GM23338 (cell line): ENCODE data around the gene NLN. TPM values are rescaled to one million over a fixed set of nuclear protein-coding genes. Genes with fewer than 3 reads are reported as not detected.

ENCODE experiments used
- ATAC-seq: fragments of 200-7000 bp; cut with Tn5 transposase; 3 replicates; pipeline ENCODE4 v1.9.1; 2020
- DNase-seq: peaks from one replicate; pipeline ENCODE4 v3.0.0-alpha.2; 2015; ENCODE audit warnings: low spot score
- H2AFZ ChIP-seq: fragments of 200-600 bp; sonication (generic); 2 replicates; pipeline ENCODE4 v1.8.0; 2016; ENCODE audit warnings: antibody characterized with exemption, mild to moderate bottlenecking, moderate library complexity
- H3F3A ChIP-seq: fragments of 200-600 bp; sonication (generic); replicated peaks from 2 replicates; pipeline ENCODE4 v1.8.0; 2017; ENCODE audit warnings: antibody characterized with exemption, mixed run types, low read depth
- H3K27ac ChIP-seq: fragments of 200-600 bp; sonication (generic); 2 replicates; pipeline ENCODE4 v1.6.1; 2016; ENCODE audit warnings: low read depth
- H3K27me3 ChIP-seq: fragments of 200-600 bp; sonication (generic); 2 replicates; pipeline ENCODE4 v1.8.0; 2016; ENCODE audit warnings: mild to moderate bottlenecking, mixed run types, moderate library complexity; ENCODE audit not compliant: insufficient read depth
- H3K36me3 ChIP-seq: fragments of 200-600 bp; sonication (generic); 2 replicates; pipeline ENCODE4 v1.8.0; 2016; ENCODE audit warnings: mild to moderate bottlenecking; ENCODE audit not compliant: insufficient read depth
- H3K4me1 ChIP-seq: fragments of 200-600 bp; sonication (generic); 2 replicates; pipeline ENCODE4 v1.8.0; 2016; ENCODE audit warnings: mild to moderate bottlenecking, moderate library complexity; ENCODE audit not compliant: insufficient read depth
- H3K4me2 ChIP-seq: fragments of 200-600 bp; sonication (generic); 2 replicates; pipeline ENCODE4 v1.7.1; 2017; ENCODE audit warnings: mixed run types
- H3K4me3 ChIP-seq: fragments of 200-600 bp; sonication (generic); 2 replicates; pipeline ENCODE4 v1.6.1; 2016; ENCODE audit warnings: mixed run types
- H3K79me2 ChIP-seq: fragments of 200-600 bp; sonication (generic); replicated peaks from 2 replicates; pipeline ENCODE4 v1.8.0; 2017; ENCODE audit warnings: mild to moderate bottlenecking; ENCODE audit not compliant: insufficient read depth
- H3K9me2 ChIP-seq: fragments of 200-600 bp; sonication (generic); 2 replicates; pipeline ENCODE4 v1.8.0; 2017; ENCODE audit not compliant: insufficient read depth
- H4K20me1 ChIP-seq: fragments of 200-600 bp; sonication (generic); replicated peaks from 2 replicates; pipeline ENCODE4 v1.8.0; 2017; ENCODE audit warnings: mild to moderate bottlenecking; ENCODE audit not compliant: insufficient read depth
- H3K27ac Mint-ChIP-seq: 2 replicates; pipeline ENCODE4 v1.8.0; 2020; ENCODE audit warnings: inconsistent platforms, mild to moderate bottlenecking, moderate library complexity, mixed read lengths
- H3K27me3 Mint-ChIP-seq: 3 replicates; pipeline ENCODE4 v1.8.0; 2022; ENCODE audit warnings: low read depth, mild to moderate bottlenecking, moderate library complexity, mixed read lengths, inconsistent platforms; ENCODE audit not compliant: insufficient read depth, poor library complexity
- H3K36me3 Mint-ChIP-seq: 3 replicates; pipeline ENCODE4 v1.8.0; 2021; ENCODE audit warnings: low read depth, mild to moderate bottlenecking, inconsistent platforms, moderate library complexity, mixed read lengths
- H3K4me1 Mint-ChIP-seq: 3 replicates; pipeline ENCODE4 v1.8.0; 2020; ENCODE audit warnings: mild to moderate bottlenecking, inconsistent platforms, mixed read lengths
- H3K4me3 Mint-ChIP-seq: 3 replicates; pipeline ENCODE4 v1.8.0; 2021; ENCODE audit warnings: moderate library complexity, mild to moderate bottlenecking, inconsistent platforms, mixed read lengths
- H3K9me3 Mint-ChIP-seq: 3 replicates; pipeline ENCODE4 v1.8.0; 2020; ENCODE audit warnings: moderate library complexity, mild to moderate bottlenecking, inconsistent platforms, mixed read lengths
- CREB1 ChIP-seq: fragments of 250-450 bp; sonication (Bioruptor Pico); IDR thresholded peaks from 2 replicates; pipeline ENCODE4 v1.5.0; 2020; ENCODE audit warnings: low read depth, mild to moderate bottlenecking, moderate library complexity
- CTCF ChIP-seq, 2 experiments: fragments of 200-600 bp in 1 of 2; sonication (generic) in 1 of 2; conservative IDR thresholded peaks; 2 replicates each; pipeline versions ENCODE4 v1.5.1 to v1.6.1; 2016 to 2017; ENCODE audit warnings: antibody characterized with exemption in 2 of 2, low read depth in 2 of 2, mild to moderate bottlenecking in 2 of 2, moderate library complexity in 1 of 2
- ETS1 ChIP-seq: IDR thresholded peaks from 2 replicates; pipeline ENCODE4 v1.6.1; 2016; ENCODE audit warnings: antibody characterized with exemption
- EZH2phosphoT487 ChIP-seq: fragments of 200-600 bp; sonication (generic); IDR thresholded peaks from one replicate; pipeline ENCODE4 v1.8.1; 2018; ENCODE audit warnings: antibody characterized with exemption; ENCODE audit not compliant: unreplicated experiment
- POLR2AphosphoS5 ChIP-seq: IDR thresholded peaks from 2 replicates; pipeline ENCODE4 v1.6.1; 2016; ENCODE audit warnings: antibody characterized with exemption, low read depth
- STAT1 ChIP-seq: IDR thresholded peaks from one replicate; pipeline ENCODE4 v1.6.1; 2016; ENCODE audit warnings: antibody characterized with exemption; ENCODE audit not compliant: unreplicated experiment
- ZNF114 ChIP-seq: fragments of 250-450 bp; sonication (Bioruptor Pico); IDR thresholded peaks from 2 replicates; pipeline ENCODE4 v1.5.0; 2020; ENCODE audit warnings: mild to moderate bottlenecking, moderate library complexity
- ZNF331 ChIP-seq: fragments of 250-450 bp; sonication (Bioruptor Pico); IDR thresholded peaks from 2 replicates; pipeline ENCODE4 v1.5.0; 2020; ENCODE audit warnings: low read depth, mild to moderate bottlenecking, moderate library complexity
- polyA plus RNA-seq: library from polyadenylated mRNA; unstranded; fragments of >200 nt; fragmentation: Nextera tagmentation; extraction: Ambion mirVana; gene quantifications from 2 replicates; pipeline ENCODE4 v1.2.1, GENCODE V29; 2016
- total RNA-seq: library from RNA; depleted of rRNA; stranded (reverse); fragments of >200 nt; shearing (Covaris generic); gene quantifications from 2 replicates; pipeline ENCODE4 v1.2.3, GENCODE V29; 2014
- TF ChIP-seq, protein P1 (sequence below): IDR thresholded peaks from one replicate; pipeline ENCODE4 v1.6.1; 2018; ENCODE audit warnings: antibody characterized with exemption; ENCODE audit not compliant: unreplicated experiment

Gene NLN
- total and polyA plus RNA-seq, 2 experiments from 2014 or later = 56.4 to 168 TPM

GRCh38 chr5:65708145-65708544 is 13.9 kb upstream of the NLN start:
- Mint-ChIP-seq H3K4me3 (no peak overlapping the region), H3K4me1 (no peaks in the 10 kb centered on the region), H3K9me3 (no peaks in the 10 kb centered on the region), H3K27me3 (no peaks in the 10 kb centered on the region), H3K36me3 (peaks cover 7% of the 10 kb centered on the region; the same call in 1 of the 3 replicates), H3K27ac (no peak overlapping the region)
- DNase-seq (no peak), ATAC-seq (no peak)
- no peak overlapping the region for H3K4me2 ChIP-seq
- no peaks in the 10 kb centered on the region for H3F3A ChIP-seq
- H3K27me3 ChIP-seq = no peaks in the 10 kb centered on the region
- TF ChIP-seq, protein P1, sequence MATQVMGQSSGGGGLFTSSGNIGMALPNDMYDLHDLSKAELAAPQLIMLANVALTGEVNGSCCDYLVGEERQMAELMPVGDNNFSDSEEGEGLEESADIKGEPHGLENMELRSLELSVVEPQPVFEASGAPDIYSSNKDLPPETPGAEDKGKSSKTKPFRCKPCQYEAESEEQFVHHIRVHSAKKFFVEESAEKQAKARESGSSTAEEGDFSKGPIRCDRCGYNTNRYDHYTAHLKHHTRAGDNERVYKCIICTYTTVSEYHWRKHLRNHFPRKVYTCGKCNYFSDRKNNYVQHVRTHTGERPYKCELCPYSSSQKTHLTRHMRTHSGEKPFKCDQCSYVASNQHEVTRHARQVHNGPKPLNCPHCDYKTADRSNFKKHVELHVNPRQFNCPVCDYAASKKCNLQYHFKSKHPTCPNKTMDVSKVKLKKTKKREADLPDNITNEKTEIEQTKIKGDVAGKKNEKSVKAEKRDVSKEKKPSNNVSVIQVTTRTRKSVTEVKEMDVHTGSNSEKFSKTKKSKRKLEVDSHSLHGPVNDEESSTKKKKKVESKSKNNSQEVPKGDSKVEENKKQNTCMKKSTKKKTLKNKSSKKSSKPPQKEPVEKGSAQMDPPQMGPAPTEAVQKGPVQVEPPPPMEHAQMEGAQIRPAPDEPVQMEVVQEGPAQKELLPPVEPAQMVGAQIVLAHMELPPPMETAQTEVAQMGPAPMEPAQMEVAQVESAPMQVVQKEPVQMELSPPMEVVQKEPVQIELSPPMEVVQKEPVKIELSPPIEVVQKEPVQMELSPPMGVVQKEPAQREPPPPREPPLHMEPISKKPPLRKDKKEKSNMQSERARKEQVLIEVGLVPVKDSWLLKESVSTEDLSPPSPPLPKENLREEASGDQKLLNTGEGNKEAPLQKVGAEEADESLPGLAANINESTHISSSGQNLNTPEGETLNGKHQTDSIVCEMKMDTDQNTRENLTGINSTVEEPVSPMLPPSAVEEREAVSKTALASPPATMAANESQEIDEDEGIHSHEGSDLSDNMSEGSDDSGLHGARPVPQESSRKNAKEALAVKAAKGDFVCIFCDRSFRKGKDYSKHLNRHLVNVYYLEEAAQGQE = no peak
- TF ChIP-seq CREB1 (CRISPR knock-in tag) (no peak), ZNF331 (CRISPR knock-in tag) (no peak), CTCF (conservative IDR thresholded peaks at IDR 0.05; ENCODE audit: low read depth in 2 of 2) (no peak), POLR2AphosphoS5 (no peak), ZNF114 (CRISPR knock-in tag) (no peak), ETS1 (no peak), STAT1 (no peak), EZH2phosphoT487 (no peak)
- H3K9me2 ChIP-seq = no peaks in the 10 kb centered on the region
- peaks cover 4% of the 10 kb centered on the region; the same call in 1 of the 2 replicates for H3K36me3 ChIP-seq
- H3K4me1 ChIP-seq = no peaks in the 10 kb centered on the region
- H3K79me2 ChIP-seq = no peaks in the 10 kb centered on the region
- no peak overlapping the region for H3K4me3 ChIP-seq
- no peaks in the 10 kb centered on the region for H4K20me1 ChIP-seq
- no peak overlapping the region for H3K27ac ChIP-seq
- H2AFZ ChIP-seq = no peak overlapping the region
